ENCODE results near the gene NRXN3.

DNA sequence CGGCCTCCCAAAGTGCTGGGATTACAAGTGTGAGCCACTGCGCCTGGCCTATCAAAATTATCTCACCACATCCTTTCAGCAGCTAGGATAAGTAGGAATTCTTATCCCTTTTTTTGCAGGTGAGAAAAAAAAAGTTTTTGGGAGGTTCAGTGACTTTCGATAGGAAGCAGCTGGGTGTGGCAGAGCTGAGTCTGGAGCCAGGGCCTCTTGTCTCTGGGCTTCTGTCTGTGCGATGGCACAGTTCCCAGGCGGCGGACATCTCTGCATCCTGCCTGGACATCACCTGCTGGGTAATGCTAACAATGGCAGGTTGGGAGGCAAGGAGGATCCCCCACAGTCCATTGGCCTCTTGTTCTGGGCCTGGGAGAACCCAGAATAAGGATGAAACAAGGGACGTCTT is 12.5 kb downstream of the NRXN3 start:
- TF ChIP-seq, protein P1, sequence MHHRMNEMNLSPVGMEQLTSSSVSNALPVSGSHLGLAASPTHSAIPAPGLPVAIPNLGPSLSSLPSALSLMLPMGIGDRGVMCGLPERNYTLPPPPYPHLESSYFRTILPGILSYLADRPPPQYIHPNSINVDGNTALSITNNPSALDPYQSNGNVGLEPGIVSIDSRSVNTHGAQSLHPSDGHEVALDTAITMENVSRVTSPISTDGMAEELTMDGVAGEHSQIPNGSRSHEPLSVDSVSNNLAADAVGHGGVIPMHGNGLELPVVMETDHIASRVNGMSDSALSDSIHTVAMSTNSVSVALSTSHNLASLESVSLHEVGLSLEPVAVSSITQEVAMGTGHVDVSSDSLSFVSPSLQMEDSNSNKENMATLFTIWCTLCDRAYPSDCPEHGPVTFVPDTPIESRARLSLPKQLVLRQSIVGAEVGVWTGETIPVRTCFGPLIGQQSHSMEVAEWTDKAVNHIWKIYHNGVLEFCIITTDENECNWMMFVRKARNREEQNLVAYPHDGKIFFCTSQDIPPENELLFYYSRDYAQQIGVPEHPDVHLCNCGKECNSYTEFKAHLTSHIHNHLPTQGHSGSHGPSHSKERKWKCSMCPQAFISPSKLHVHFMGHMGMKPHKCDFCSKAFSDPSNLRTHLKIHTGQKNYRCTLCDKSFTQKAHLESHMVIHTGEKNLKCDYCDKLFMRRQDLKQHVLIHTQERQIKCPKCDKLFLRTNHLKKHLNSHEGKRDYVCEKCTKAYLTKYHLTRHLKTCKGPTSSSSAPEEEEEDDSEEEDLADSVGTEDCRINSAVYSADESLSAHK (tag by site-specific recombination; IDR thresholded peaks at IDR 0.05), result no peak
- TF ChIP-seq PRDM1 (tag by site-specific recombination; IDR thresholded peaks at IDR 0.05) (no peak), ZFP3 (tag by site-specific recombination; IDR thresholded peaks at IDR 0.05; ENCODE audit: low read depth) (no peak)
- TF ChIP-seq, protein P2, sequence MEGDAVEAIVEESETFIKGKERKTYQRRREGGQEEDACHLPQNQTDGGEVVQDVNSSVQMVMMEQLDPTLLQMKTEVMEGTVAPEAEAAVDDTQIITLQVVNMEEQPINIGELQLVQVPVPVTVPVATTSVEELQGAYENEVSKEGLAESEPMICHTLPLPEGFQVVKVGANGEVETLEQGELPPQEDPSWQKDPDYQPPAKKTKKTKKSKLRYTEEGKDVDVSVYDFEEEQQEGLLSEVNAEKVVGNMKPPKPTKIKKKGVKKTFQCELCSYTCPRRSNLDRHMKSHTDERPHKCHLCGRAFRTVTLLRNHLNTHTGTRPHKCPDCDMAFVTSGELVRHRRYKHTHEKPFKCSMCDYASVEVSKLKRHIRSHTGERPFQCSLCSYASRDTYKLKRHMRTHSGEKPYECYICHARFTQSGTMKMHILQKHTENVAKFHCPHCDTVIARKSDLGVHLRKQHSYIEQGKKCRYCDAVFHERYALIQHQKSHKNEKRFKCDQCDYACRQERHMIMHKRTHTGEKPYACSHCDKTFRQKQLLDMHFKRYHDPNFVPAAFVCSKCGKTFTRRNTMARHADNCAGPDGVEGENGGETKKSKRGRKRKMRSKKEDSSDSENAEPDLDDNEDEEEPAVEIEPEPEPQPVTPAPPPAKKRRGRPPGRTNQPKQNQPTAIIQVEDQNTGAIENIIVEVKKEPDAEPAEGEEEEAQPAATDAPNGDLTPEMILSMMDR (tag by site-specific recombination; IDR thresholded peaks at IDR 0.05), result no peak
- TF ChIP-seq, protein P3, sequence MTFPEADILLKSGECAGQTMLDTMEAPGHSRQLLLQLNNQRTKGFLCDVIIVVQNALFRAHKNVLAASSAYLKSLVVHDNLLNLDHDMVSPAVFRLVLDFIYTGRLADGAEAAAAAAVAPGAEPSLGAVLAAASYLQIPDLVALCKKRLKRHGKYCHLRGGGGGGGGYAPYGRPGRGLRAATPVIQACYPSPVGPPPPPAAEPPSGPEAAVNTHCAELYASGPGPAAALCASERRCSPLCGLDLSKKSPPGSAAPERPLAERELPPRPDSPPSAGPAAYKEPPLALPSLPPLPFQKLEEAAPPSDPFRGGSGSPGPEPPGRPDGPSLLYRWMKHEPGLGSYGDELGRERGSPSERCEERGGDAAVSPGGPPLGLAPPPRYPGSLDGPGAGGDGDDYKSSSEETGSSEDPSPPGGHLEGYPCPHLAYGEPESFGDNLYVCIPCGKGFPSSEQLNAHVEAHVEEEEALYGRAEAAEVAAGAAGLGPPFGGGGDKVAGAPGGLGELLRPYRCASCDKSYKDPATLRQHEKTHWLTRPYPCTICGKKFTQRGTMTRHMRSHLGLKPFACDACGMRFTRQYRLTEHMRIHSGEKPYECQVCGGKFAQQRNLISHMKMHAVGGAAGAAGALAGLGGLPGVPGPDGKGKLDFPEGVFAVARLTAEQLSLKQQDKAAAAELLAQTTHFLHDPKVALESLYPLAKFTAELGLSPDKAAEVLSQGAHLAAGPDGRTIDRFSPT (tag by site-specific recombination; IDR thresholded peaks at IDR 0.05), result no peak
